Neural cell (in vitro differentiated cells): ENCODE data around the gene GRPEL2. TPM values are rescaled to one million over a fixed set of nuclear protein-coding genes. Genes with fewer than 3 reads are reported as not detected.

Experiments used
- H2AFZ ChIP-seq: fragments of 200-600, 300-800 bp; sonication (generic), shearing (Covaris generic); 2 replicates; pipeline ENCODE4 v1.6.0; 2014; ENCODE audit warnings: low read depth, mild to moderate bottlenecking, antibody characterized with exemption, low read length, moderate library complexity
- H3F3A ChIP-seq: fragments of 200-600 bp; shearing (Covaris generic); 2 replicates; pipeline ENCODE4 v1.6.1; 2016; ENCODE audit warnings: mild to moderate bottlenecking, moderate library complexity, mixed read lengths, antibody characterized with exemption, low read length; ENCODE audit not compliant: insufficient read depth, poor library complexity, severe bottlenecking
- H3K27ac ChIP-seq: fragments of 200-600, 300-800 bp; sonication (generic), shearing (Covaris generic); 2 replicates; pipeline ENCODE4 v1.5.1; 2014; ENCODE audit warnings: mild to moderate bottlenecking, low read length, moderate library complexity
- H3K27me3 ChIP-seq: fragments of 300-800, 200-600 bp; sonication (generic), shearing (Covaris generic); 2 replicates; pipeline ENCODE4 v1.6.0; 2014; ENCODE audit warnings: mild to moderate bottlenecking, low read depth, low read length, moderate library complexity; ENCODE audit not compliant: insufficient read depth
- H3K36me3 ChIP-seq: fragments of 300-800, 200-600 bp; sonication (generic), shearing (Covaris generic); 2 replicates; pipeline ENCODE4 v1.5.1; 2014; ENCODE audit warnings: mild to moderate bottlenecking, antibody characterized with exemption, low read length, moderate library complexity; ENCODE audit not compliant: insufficient read depth
- H3K4me2 ChIP-seq: fragments of 300-800, 200-600 bp; sonication (generic), shearing (Covaris generic); 2 replicates; pipeline ENCODE4 v1.6.0; 2014; ENCODE audit warnings: mild to moderate bottlenecking, low read length
- H3K4me3 ChIP-seq: fragments of 300-800, 200-600 bp; sonication (generic), shearing (Covaris generic); 2 replicates; pipeline ENCODE4 v1.5.1; 2014; ENCODE audit warnings: mild to moderate bottlenecking, low read length, moderate library complexity
- H3K79me2 ChIP-seq: fragments of 200-600 bp; shearing (Covaris generic); replicated peaks from 2 replicates; pipeline ENCODE4 v1.6.0; 2014; ENCODE audit warnings: mild to moderate bottlenecking, low read length, moderate library complexity; ENCODE audit not compliant: insufficient read depth
- H3K9ac ChIP-seq: fragments of 300-800, 200-600 bp; sonication (generic), shearing (Covaris generic); 2 replicates; pipeline ENCODE4 v1.6.1; 2016; ENCODE audit warnings: mild to moderate bottlenecking, low read length, mixed read lengths
- H3K9me2 ChIP-seq: fragments of 200-600 bp; shearing (Covaris generic); 2 replicates; pipeline ENCODE4 v1.6.1; 2016; ENCODE audit warnings: mild to moderate bottlenecking, low read length, mixed read lengths; ENCODE audit not compliant: insufficient read depth
- H3K9me3 ChIP-seq: fragments of 200-600, 300-800 bp; sonication (generic), shearing (Covaris generic); 2 replicates; pipeline ENCODE4 v1.6.1; 2016; ENCODE audit warnings: mild to moderate bottlenecking, mixed run types, low read length, moderate library complexity, mixed read lengths
- H4K20me1 ChIP-seq: fragments of 200-600 bp; shearing (Covaris generic); 2 replicates; pipeline ENCODE4 v1.6.1; 2016; ENCODE audit warnings: mild to moderate bottlenecking, mixed run types; ENCODE audit not compliant: insufficient read depth
- CTCF ChIP-seq: fragments of 450-650 bp; IDR thresholded peaks from 2 replicates; pipeline ENCODE4 v1.5.1; 2014; ENCODE audit warnings: antibody characterized with exemption, mild to moderate bottlenecking, moderate library complexity; ENCODE audit not compliant: poor library complexity, severe bottlenecking
- EP300 ChIP-seq: fragments of 450-650 bp; conservative IDR thresholded peaks from 2 replicates; pipeline ENCODE4 v1.6.1; 2014; ENCODE audit warnings: antibody characterized with exemption, mild to moderate bottlenecking, moderate library complexity; ENCODE audit not compliant: poor library complexity, severe bottlenecking
- EZH2 ChIP-seq: fragments of 200-600, 300-800 bp; shearing (Covaris generic), sonication (generic); IDR thresholded peaks from 2 replicates; pipeline ENCODE4 v1.6.1; 2014; ENCODE audit warnings: antibody characterized with exemption, low read length, borderline replicate concordance, mild to moderate bottlenecking; ENCODE audit not compliant: insufficient read depth, poor library complexity, severe bottlenecking
- MXI1 ChIP-seq: fragments of 450-650 bp; conservative IDR thresholded peaks from 2 replicates; pipeline ENCODE4 v1.6.1; 2014; ENCODE audit warnings: antibody characterized with exemption, mild to moderate bottlenecking; ENCODE audit not compliant: poor library complexity, severe bottlenecking
- POLR2AphosphoS5 ChIP-seq: IDR thresholded peaks from 2 replicates; pipeline ENCODE4 v1.6.1; 2012
- RAD21 ChIP-seq: fragments of 450-650 bp; conservative IDR thresholded peaks from 2 replicates; pipeline ENCODE4 v1.6.1; 2014; ENCODE audit warnings: antibody characterized with exemption, mild to moderate bottlenecking, moderate library complexity
- REST ChIP-seq: IDR thresholded peaks from 2 replicates; pipeline ENCODE4 v1.6.1; 2012; ENCODE audit warnings: borderline replicate concordance
- SMC3 ChIP-seq: fragments of 450-650 bp; conservative IDR thresholded peaks from 2 replicates; pipeline ENCODE4 v1.6.1; 2014; ENCODE audit warnings: antibody characterized with exemption, mild to moderate bottlenecking, moderate library complexity; ENCODE audit not compliant: poor library complexity
- TAF1 ChIP-seq: IDR thresholded peaks from 2 replicates; pipeline ENCODE4 v1.6.1; 2012; ENCODE audit warnings: low read depth
- polyA plus RNA-seq: library from polyadenylated mRNA; depleted of rRNA; stranded (reverse); fragments of >200 nt; gene quantifications from 2 replicates; pipeline ENCODE4 v1.2.3, GENCODE V29; 2014

Gene GRPEL2
- polyA plus RNA-seq, 1 donor from 2014 or later, result 19.3 TPM

DNA sequence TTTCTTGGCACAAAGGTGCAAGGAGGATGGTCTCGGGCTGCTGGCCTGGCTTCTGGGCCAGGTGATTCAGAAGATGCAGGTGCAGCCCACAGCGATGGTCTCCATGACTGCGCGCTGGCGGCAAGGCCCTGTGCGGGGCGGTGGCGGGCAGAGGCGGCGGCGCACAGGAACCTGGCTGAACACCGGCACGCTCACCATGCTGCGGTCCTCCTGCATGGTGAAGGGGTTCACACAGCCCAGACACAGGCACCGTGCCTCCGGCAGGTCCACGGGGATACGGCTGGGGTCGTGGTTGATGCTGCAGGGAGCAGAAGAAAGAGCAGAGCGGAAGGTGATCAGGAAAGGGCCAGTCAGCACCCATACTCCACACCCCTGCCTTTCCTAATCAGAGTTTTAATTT, 29.0 kb downstream of the GRPEL2 start:
- no peaks in the 10 kb centered on the region for H3K9me2 ChIP-seq
- H3K36me3 ChIP-seq, result no peaks in the 10 kb centered on the region
- no peak overlapping the region for H3K27ac ChIP-seq
- no peaks in the 10 kb centered on the region for H3F3A ChIP-seq
- H4K20me1 ChIP-seq, result no peaks in the 10 kb centered on the region
- no peak overlapping the region for H3K9ac ChIP-seq
- H3K9me3 ChIP-seq, result no peaks in the 10 kb centered on the region
- H3K4me2 ChIP-seq, result no peak overlapping the region
- H3K27me3 ChIP-seq, result no peaks in the 10 kb centered on the region
- TF ChIP-seq REST (no peak), TAF1 (no peak), MXI1 (no peak), SMC3 (no peak), RAD21 (no peak), EP300 (no peak), EZH2 (no peak), POLR2AphosphoS5 (no peak), CTCF (no peak)
- no peak overlapping the region for H2AFZ ChIP-seq
- no peaks in the 10 kb centered on the region for H3K79me2 ChIP-seq
- H3K4me3 ChIP-seq, result no peak overlapping the region

DNA sequence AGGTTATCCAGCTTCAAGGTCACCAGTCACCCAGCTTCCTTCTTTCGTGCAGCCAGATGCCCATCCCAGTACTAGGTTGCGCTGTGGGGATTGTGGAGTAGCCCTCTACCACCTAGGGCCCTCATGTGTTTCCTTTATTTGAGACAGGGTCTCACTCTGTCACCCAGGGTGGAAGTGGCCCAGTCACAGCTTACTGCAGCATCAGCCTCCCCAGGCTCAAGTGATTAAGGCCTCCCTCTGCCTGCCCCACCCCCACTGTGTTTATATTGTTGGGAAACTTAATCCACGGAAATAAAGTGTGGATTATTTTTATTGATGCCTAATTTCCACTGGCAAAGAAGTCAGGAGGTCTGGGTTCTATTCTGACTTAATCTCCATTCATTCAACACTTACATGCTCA, 29.5 kb downstream of the GRPEL2 start:
- no peak overlapping the region for H3K4me2 ChIP-seq
- H4K20me1 ChIP-seq, result no peaks in the 10 kb centered on the region
- no peaks in the 10 kb centered on the region for H3K36me3 ChIP-seq
- H3K27me3 ChIP-seq, result no peaks in the 10 kb centered on the region
- no peak overlapping the region for H2AFZ ChIP-seq
- H3K4me3 ChIP-seq, result no peak overlapping the region
- no peaks in the 10 kb centered on the region for H3K9me3 ChIP-seq
- no peak overlapping the region for H3K27ac ChIP-seq
- no peaks in the 10 kb centered on the region for H3K79me2 ChIP-seq
- no peaks in the 10 kb centered on the region for H3F3A ChIP-seq
- H3K9me2 ChIP-seq, result no peaks in the 10 kb centered on the region
- no peak for TF ChIP-seq SMC3
- no peak for TF ChIP-seq CTCF
- TF ChIP-seq EP300, result no peak
- no peak for TF ChIP-seq EZH2
- no peak for TF ChIP-seq RAD21
- no peak for TF ChIP-seq TAF1
- TF ChIP-seq MXI1, result no peak
- TF ChIP-seq REST, result no peak
- TF ChIP-seq POLR2AphosphoS5, result no peak
- no peak overlapping the region for H3K9ac ChIP-seq
